GM12891 (cell line): ENCODE measurements around the gene GNB1.

Experiments
- PAX5 ChIP-seq: IDR thresholded peaks from 2 replicates; pipeline ENCODE4 v1.6.1; 2011; ENCODE audit warnings: low read length, moderate library complexity, mild to moderate bottlenecking; ENCODE audit not compliant: insufficient read depth, severe bottlenecking
- POLR2A ChIP-seq: IDR thresholded peaks from 2 replicates; pipeline ENCODE4 v1.6.1; 2011; ENCODE audit warnings: low read depth, low read length, control low read depth
- POLR2AphosphoS5 ChIP-seq: IDR thresholded peaks from 2 replicates; pipeline ENCODE4 v1.6.1; 2011; ENCODE audit warnings: low read depth, low read length, control low read depth
- POU2F2 ChIP-seq: IDR thresholded peaks from 2 replicates; pipeline ENCODE4 v1.6.1; 2011; ENCODE audit warnings: low read depth, mild to moderate bottlenecking, control low read depth, low read length, moderate library complexity
- SPI1 ChIP-seq: IDR thresholded peaks from 2 replicates; pipeline ENCODE4 v1.6.1; 2011; ENCODE audit warnings: low read depth, low read length, control low read depth
- TAF1 ChIP-seq: IDR thresholded peaks from 2 replicates; pipeline ENCODE4 v1.6.1; 2011; ENCODE audit warnings: low read depth, low read length, control low read depth

- TF ChIP-seq POLR2A (no peak), TAF1 (no peak), POLR2AphosphoS5 (no peak), PAX5 (no peak), POU2F2 (no peak), SPI1 (no peak)
Measured at GRCh38 chr1:1760345-1760650, 130.6 kb downstream of the GNB1 start.
